NCI-H526 (cell line): Measurements from ENCODE around the gene C2orf76.

Experiments used
- DNase-seq, 2 experiments: peaks; one replicate each; lab custom pipeline; 2025; lab: John Stamatoyannopoulos, UW

The C2orf76 gene

GRCh38 chr2:119338272-119338671 lies 28.4 kb downstream of the C2orf76 start:
- DNase-seq = no peak

- no peak for DNase-seq
These were observed 28.9 kb downstream of the C2orf76 start for GRCh38 chr2:119337749-119338148.

GRCh38 chr2:119333833-119334232 lies 32.8 kb downstream of the C2orf76 start:
- no peak for DNase-seq

GRCh38 chr2:119333360-119333759 lies 33.3 kb downstream of the C2orf76 start:
- no peak for DNase-seq

- no peak for DNase-seq
These were observed 33.7 kb downstream of the C2orf76 start for GRCh38 chr2:119332953-119333352.

GRCh38 chr2:119327431-119327830 lies 39.2 kb downstream of the C2orf76 start:
- no peak for DNase-seq

GRCh38 chr2:119326938-119327337 lies 39.7 kb downstream of the C2orf76 start:
- no peak for DNase-seq

GRCh38 chr2:119324685-119325270 lies 41.9 kb downstream of the C2orf76 start:
- no peak for DNase-seq

GRCh38 chr2:119323459-119323858 lies 43.2 kb downstream of the C2orf76 start:
- no peak for DNase-seq

- no peak for DNase-seq
These were observed 47.0 kb downstream of the C2orf76 start for GRCh38 chr2:119319593-119319992.

GRCh38 chr2:119317554-119317953 lies 49.1 kb downstream of the C2orf76 start:
- DNase-seq = no peak

- DNase-seq = no peak
These were observed 50.6 kb downstream of the C2orf76 start for GRCh38 chr2:119316066-119316465.

GRCh38 chr2:119315241-119315925 lies 51.3 kb downstream of the C2orf76 start:
- no peak for DNase-seq

GRCh38 chr2:119311831-119312230 lies 54.8 kb downstream of the C2orf76 start:
- no peak for DNase-seq

GRCh38 chr2:119311371-119311770 lies 55.3 kb downstream of the C2orf76 start:
- peak in 1 of 2 experiments; percentile 17 for DNase-seq

- peak; percentile 48 to 84 for DNase-seq
These were observed 57.8 kb downstream of the C2orf76 start for GRCh38 chr2:119308793-119309330.

- no peak for DNase-seq
These were observed 59.1 kb downstream of the C2orf76 start for GRCh38 chr2:119307419-119308140.

- DNase-seq = no peak
These were observed 60.4 kb downstream of the C2orf76 start for GRCh38 chr2:119306196-119306590.

- DNase-seq = no peak
These were observed 61.0 kb downstream of the C2orf76 start for GRCh38 chr2:119305497-119306195.

- DNase-seq = no peak
These were observed 61.8 kb downstream of the C2orf76 start for GRCh38 chr2:119304847-119305246.

GRCh38 chr2:119301413-119301812 lies 65.2 kb downstream of the C2orf76 start:
- no peak for DNase-seq

- no peak for DNase-seq
These were observed 70.8 kb downstream of the C2orf76 start for GRCh38 chr2:119295688-119296375.
